ENCODE data around the gene IQCH. TPM values are rescaled to one million over a fixed set of nuclear protein-coding genes. Genes with fewer than 3 reads are reported as not detected.

Gene IQCH
- total and polyA plus RNA-seq, 2 experiments from 2014 or later, result 1.7 to 4.6 TPM

DNA sequence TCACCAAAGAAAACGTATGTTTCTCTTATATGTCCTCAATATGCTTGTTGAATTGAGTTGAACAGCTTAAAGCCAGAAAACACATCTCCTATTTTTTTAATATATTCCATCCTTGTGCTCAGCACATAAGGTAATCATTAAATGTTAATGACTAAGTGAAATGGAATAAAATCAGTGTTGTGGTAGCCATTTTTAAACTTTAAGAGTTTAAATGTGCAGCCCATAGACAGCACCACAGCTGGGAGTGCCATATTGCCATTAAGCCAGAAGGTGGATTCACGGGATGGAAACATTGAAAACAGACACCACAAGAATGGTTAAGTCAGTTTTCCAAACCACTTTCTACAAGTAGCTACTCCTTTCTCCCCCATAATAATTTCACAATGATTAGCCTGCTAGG, 189.5 kb downstream of the IQCH start:
- no peaks in the 10 kb centered on the region for H3K9me2 ChIP-seq (ENCODE audit: insufficient read depth)
- no peaks in the 10 kb centered on the region for H3F3A ChIP-seq (replicated peaks; ENCODE audit: low read depth)
- H3K27ac ChIP-seq (ENCODE audit: low read depth), result no peak overlapping the region
- TF ChIP-seq ZNF331 (CRISPR knock-in tag; IDR thresholded peaks at IDR 0.05; ENCODE audit: low read depth) (no peak), REST (IDR thresholded peaks at IDR 0.05; ENCODE audit: unreplicated experiment) (no peak), JUNB (IDR thresholded peaks at IDR 0.05; ENCODE audit: unreplicated experiment) (no peak), NANOG (IDR thresholded peaks at IDR 0.05; ENCODE audit: borderline replicate concordance) (no peak), ZNF462 (CRISPR knock-in tag; IDR thresholded peaks at IDR 0.05) (no peak), ZNF114 (CRISPR knock-in tag; IDR thresholded peaks at IDR 0.05) (no peak)
- TF ChIP-seq, protein P1, sequence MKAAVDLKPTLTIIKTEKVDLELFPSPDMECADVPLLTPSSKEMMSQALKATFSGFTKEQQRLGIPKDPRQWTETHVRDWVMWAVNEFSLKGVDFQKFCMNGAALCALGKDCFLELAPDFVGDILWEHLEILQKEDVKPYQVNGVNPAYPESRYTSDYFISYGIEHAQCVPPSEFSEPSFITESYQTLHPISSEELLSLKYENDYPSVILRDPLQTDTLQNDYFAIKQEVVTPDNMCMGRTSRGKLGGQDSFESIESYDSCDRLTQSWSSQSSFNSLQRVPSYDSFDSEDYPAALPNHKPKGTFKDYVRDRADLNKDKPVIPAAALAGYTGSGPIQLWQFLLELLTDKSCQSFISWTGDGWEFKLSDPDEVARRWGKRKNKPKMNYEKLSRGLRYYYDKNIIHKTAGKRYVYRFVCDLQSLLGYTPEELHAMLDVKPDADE (IDR thresholded peaks at IDR 0.05), result no peak
- peaks cover 5% of the 10 kb centered on the region; the same call in 2 of the 3 replicates for H3K9me3 Mint-ChIP-seq
- H2AFZ ChIP-seq, result no peak overlapping the region
- ATAC-seq, result no peak
- no peaks in the 10 kb centered on the region; the same call in 2 of the 3 replicates for H3K4me1 Mint-ChIP-seq
- no peaks in the 10 kb centered on the region for H3K36me3 Mint-ChIP-seq (ENCODE audit: low read depth)
- H3K27ac Mint-ChIP-seq, result no peak overlapping the region
- H3K36me3 ChIP-seq (ENCODE audit: insufficient read depth), result no peaks in the 10 kb centered on the region
- H3K27me3 ChIP-seq (ENCODE audit: insufficient read depth), result no peaks in the 10 kb centered on the region
- no peaks in the 10 kb centered on the region for H3K27me3 Mint-ChIP-seq (ENCODE audit: insufficient read depth, low read depth, poor library complexity)
- H3K4me2 ChIP-seq, result no peak overlapping the region
- H4K20me1 ChIP-seq (replicated peaks; ENCODE audit: insufficient read depth), result no peaks in the 10 kb centered on the region
- no peak overlapping the region for H3K4me3 Mint-ChIP-seq
- no peaks in the 10 kb centered on the region for H3K4me1 ChIP-seq (ENCODE audit: insufficient read depth)
- no peak overlapping the region for H3K4me3 ChIP-seq
- no peak for DNase-seq (ENCODE audit: low spot score)
- no peaks in the 10 kb centered on the region for H3K79me2 ChIP-seq (replicated peaks; ENCODE audit: insufficient read depth)
